HEK293T (cell line): ENCODE measurements around the gene C19orf38.

Experiments
- ARNT ChIP-seq: fragments of 450-650 bp; IDR thresholded peaks from 2 replicates; pipeline ENCODE4 v1.6.1; 2017; ENCODE audit warnings: mild to moderate bottlenecking
- BHLHE40 ChIP-seq: fragments of 450-650 bp; IDR thresholded peaks from 2 replicates; pipeline ENCODE4 v1.6.1; 2016; ENCODE audit warnings: mild to moderate bottlenecking, moderate library complexity, borderline replicate concordance
- CTBP1 ChIP-seq: fragments of 450-650 bp; IDR thresholded peaks from 2 replicates; pipeline ENCODE4 v1.6.1; 2016; ENCODE audit warnings: borderline replicate concordance
- ELF4 ChIP-seq: fragments of 450-650 bp; IDR thresholded peaks from 2 replicates; pipeline ENCODE4 v1.6.1; 2017; ENCODE audit warnings: antibody characterized with exemption
- FOXK2 ChIP-seq: fragments of 450-650 bp; IDR thresholded peaks from 2 replicates; pipeline ENCODE4 v1.6.1; 2016; ENCODE audit warnings: mild to moderate bottlenecking
- FOXM1 ChIP-seq: fragments of 450-650 bp; IDR thresholded peaks from 2 replicates; pipeline ENCODE4 v1.6.1; 2017; ENCODE audit warnings: mild to moderate bottlenecking, borderline replicate concordance
- HDGF ChIP-seq: fragments of 450-650 bp; IDR thresholded peaks from 2 replicates; pipeline ENCODE4 v1.6.1; 2017; ENCODE audit warnings: antibody characterized with exemption, borderline replicate concordance
- LEF1 ChIP-seq: fragments of 450-650 bp; IDR thresholded peaks from 2 replicates; pipeline ENCODE4 v1.6.1; 2017; ENCODE audit warnings: mild to moderate bottlenecking, borderline replicate concordance
- NFRKB ChIP-seq: fragments of 450-650 bp; IDR thresholded peaks from 2 replicates; pipeline ENCODE4 v1.6.1; 2016; ENCODE audit warnings: mild to moderate bottlenecking, moderate library complexity
- SP1 ChIP-seq: fragments of 450-650 bp; IDR thresholded peaks from 2 replicates; pipeline ENCODE4 v1.6.1; 2017
- SUZ12 ChIP-seq: fragments of 450-650 bp; IDR thresholded peaks from 2 replicates; pipeline ENCODE4 v1.6.1; 2016; ENCODE audit warnings: mild to moderate bottlenecking
- TARDBP ChIP-seq: fragments of 450-650 bp; IDR thresholded peaks from 2 replicates; pipeline ENCODE4 v1.6.1; 2016
- ZNF384 ChIP-seq: fragments of 450-650 bp; IDR thresholded peaks from 2 replicates; pipeline ENCODE4 v1.6.1; 2016
- TF ChIP-seq, protein P1 (sequence below): fragments of 450-650 bp; IDR thresholded peaks from 2 replicates; pipeline ENCODE4 v1.6.1; 2016

DNA sequence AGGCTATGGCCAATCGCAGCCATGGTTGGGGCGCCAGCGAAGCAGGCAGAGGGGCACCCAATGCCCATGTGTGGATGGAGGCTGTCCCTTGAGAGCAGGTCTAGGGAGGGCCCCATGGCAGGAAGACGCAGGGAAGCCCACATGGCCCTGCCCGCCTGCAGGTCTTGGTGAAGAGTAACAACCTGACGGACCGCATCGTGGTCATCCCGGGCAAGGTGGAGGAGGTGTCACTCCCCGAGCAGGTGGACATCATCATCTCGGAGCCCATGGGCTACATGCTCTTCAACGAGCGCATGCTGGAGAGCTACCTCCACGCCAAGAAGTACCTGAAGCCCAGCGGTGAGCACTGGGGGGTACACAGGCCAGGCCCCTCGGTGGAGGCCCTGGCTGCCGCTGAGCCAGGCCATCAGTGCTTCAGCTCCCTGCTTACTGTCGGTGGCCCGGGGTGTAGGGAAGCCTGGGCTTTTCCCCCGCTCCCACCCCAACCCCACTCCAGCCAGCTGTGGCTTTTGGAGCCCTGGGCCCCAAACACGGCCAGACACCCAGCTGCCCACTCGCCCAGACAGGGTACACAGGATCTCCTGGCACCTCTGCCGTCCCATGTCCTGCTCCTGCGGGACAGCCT is 65.6 kb downstream of the C19orf38 start:
- TF ChIP-seq HDGF (no peak), SP1 (no peak), ZNF384 (no peak), NFRKB (no peak), FOXK2 (no peak), CTBP1 (no peak), FOXM1 (no peak), BHLHE40 (no peak), SUZ12 (no peak), TARDBP (no peak), LEF1 (no peak), ARNT (no peak), ELF4 (no peak)
- TF ChIP-seq, protein P1, sequence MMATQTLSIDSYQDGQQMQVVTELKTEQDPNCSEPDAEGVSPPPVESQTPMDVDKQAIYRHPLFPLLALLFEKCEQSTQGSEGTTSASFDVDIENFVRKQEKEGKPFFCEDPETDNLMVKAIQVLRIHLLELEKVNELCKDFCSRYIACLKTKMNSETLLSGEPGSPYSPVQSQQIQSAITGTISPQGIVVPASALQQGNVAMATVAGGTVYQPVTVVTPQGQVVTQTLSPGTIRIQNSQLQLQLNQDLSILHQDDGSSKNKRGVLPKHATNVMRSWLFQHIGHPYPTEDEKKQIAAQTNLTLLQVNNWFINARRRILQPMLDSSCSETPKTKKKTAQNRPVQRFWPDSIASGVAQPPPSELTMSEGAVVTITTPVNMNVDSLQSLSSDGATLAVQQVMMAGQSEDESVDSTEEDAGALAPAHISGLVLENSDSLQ, result no peak
